ENCODE measurements around the gene SLC25A48.

DNA sequence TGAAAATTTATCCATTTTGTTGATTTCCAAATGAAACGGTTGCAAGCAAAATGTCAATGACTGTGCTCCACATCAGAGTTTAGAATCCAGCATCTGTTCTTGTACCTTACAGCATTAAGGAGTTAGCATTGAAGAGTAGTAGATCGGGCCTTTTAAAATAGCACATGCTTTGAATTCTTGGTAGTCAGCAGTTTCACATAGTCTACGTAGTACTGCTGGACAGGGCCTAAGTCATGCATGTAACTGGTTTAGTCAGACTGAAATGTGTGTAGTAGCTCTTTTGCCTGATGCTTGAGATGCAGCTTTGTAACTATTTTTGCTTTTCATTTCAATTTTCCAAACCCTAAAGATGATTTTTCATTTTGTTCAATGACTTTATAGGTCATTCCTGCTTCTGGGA, 100.5 kb downstream of the SLC25A48 start:
- TF ChIP-seq, protein P1, sequence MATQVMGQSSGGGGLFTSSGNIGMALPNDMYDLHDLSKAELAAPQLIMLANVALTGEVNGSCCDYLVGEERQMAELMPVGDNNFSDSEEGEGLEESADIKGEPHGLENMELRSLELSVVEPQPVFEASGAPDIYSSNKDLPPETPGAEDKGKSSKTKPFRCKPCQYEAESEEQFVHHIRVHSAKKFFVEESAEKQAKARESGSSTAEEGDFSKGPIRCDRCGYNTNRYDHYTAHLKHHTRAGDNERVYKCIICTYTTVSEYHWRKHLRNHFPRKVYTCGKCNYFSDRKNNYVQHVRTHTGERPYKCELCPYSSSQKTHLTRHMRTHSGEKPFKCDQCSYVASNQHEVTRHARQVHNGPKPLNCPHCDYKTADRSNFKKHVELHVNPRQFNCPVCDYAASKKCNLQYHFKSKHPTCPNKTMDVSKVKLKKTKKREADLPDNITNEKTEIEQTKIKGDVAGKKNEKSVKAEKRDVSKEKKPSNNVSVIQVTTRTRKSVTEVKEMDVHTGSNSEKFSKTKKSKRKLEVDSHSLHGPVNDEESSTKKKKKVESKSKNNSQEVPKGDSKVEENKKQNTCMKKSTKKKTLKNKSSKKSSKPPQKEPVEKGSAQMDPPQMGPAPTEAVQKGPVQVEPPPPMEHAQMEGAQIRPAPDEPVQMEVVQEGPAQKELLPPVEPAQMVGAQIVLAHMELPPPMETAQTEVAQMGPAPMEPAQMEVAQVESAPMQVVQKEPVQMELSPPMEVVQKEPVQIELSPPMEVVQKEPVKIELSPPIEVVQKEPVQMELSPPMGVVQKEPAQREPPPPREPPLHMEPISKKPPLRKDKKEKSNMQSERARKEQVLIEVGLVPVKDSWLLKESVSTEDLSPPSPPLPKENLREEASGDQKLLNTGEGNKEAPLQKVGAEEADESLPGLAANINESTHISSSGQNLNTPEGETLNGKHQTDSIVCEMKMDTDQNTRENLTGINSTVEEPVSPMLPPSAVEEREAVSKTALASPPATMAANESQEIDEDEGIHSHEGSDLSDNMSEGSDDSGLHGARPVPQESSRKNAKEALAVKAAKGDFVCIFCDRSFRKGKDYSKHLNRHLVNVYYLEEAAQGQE (tag by site-specific recombination; IDR thresholded peaks at IDR 0.05), result peak; percentile 85
- TF ChIP-seq, protein P2, sequence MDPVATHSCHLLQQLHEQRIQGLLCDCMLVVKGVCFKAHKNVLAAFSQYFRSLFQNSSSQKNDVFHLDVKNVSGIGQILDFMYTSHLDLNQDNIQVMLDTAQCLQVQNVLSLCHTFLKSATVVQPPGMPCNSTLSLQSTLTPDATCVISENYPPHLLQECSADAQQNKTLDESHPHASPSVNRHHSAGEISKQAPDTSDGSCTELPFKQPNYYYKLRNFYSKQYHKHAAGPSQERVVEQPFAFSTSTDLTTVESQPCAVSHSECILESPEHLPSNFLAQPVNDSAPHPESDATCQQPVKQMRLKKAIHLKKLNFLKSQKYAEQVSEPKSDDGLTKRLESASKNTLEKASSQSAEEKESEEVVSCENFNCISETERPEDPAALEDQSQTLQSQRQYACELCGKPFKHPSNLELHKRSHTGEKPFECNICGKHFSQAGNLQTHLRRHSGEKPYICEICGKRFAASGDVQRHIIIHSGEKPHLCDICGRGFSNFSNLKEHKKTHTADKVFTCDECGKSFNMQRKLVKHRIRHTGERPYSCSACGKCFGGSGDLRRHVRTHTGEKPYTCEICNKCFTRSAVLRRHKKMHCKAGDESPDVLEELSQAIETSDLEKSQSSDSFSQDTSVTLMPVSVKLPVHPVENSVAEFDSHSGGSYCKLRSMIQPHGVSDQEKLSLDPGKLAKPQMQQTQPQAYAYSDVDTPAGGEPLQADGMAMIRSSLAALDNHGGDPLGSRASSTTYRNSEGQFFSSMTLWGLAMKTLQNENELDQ (tag by site-specific recombination; IDR thresholded peaks at IDR 0.05; ENCODE audit: low read depth), result no peak
- no peak for TF ChIP-seq ZSCAN30 (tag by site-specific recombination; IDR thresholded peaks at IDR 0.05)

All from HEK293 (cell line).